Stomach (tissue), 4 donors: Measurements from ENCODE around the gene PRRX2.

Experiments
- CTCF ChIP-seq, 7 experiments: fragments of 450-650 bp in 4 of 7; fragments of 200-600 bp in 3 of 7; sonication (generic) in 3 of 7; IDR thresholded peaks; one replicate each; pipeline ENCODE4 v1.5.1; 2016 to 2019; ENCODE audit warnings: antibody characterized with exemption in 7 of 7, control low read depth in 2 of 7, mild to moderate bottlenecking in 1 of 7
- POLR2AphosphoS5 ChIP-seq, 3 donors: sonication (generic); formaldehyde crosslinking; IDR thresholded peaks; one replicate each; pipeline ENCODE4 v1.6.1; 2016; ENCODE audit warnings: antibody characterized with exemption in 3 of 3

- TF ChIP-seq POLR2AphosphoS5 (IDR thresholded peaks at IDR 0.05) = no peak
- no peak for TF ChIP-seq CTCF (IDR thresholded peaks at IDR 0.05)
Observed at GRCh38 chr9:129740666-129741464, 75.4 kb downstream of the PRRX2 start.
